Breast epithelium (tissue), 3 donors: ENCODE measurements around the gene MYOF.

Experiments
- POLR2AphosphoS5 ChIP-seq, 3 donors: sonication (generic); formaldehyde crosslinking; IDR thresholded peaks; one replicate each; pipeline ENCODE4 v1.6.1; 2017; ENCODE audit warnings: antibody characterized with exemption in 3 of 3
- TF ChIP-seq, protein P1 (sequence below), 3 donors: fragments of 450-650 bp; IDR thresholded peaks; one replicate each; pipeline ENCODE4 v1.5.1; 2016 to 2017; ENCODE audit warnings: antibody characterized with exemption in 3 of 3, mild to moderate bottlenecking in 3 of 3, moderate library complexity in 3 of 3

DNA sequence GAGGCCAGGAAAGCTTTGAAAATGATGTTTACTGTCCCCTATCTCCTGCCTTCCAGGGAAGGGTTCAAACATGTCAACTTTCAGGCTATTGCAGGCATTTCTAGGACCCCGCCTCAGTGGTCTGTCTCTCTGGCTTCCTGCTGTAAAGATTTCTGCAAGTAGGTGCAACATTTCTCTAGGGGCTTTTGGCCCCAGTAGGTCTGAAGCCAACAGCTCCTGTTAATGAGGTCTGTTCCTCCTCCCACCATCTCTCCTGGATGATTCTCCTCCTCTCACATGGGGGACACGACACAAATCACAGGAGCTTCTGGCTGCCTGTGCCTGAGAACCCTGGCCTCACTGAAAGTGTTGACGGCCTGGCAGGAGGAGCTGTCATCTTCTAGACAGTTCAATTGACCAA is 214.1 kb downstream of the MYOF start:
- TF ChIP-seq, protein P1, sequence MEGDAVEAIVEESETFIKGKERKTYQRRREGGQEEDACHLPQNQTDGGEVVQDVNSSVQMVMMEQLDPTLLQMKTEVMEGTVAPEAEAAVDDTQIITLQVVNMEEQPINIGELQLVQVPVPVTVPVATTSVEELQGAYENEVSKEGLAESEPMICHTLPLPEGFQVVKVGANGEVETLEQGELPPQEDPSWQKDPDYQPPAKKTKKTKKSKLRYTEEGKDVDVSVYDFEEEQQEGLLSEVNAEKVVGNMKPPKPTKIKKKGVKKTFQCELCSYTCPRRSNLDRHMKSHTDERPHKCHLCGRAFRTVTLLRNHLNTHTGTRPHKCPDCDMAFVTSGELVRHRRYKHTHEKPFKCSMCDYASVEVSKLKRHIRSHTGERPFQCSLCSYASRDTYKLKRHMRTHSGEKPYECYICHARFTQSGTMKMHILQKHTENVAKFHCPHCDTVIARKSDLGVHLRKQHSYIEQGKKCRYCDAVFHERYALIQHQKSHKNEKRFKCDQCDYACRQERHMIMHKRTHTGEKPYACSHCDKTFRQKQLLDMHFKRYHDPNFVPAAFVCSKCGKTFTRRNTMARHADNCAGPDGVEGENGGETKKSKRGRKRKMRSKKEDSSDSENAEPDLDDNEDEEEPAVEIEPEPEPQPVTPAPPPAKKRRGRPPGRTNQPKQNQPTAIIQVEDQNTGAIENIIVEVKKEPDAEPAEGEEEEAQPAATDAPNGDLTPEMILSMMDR (IDR thresholded peaks at IDR 0.05), result no peak
- no peak for TF ChIP-seq POLR2AphosphoS5 (IDR thresholded peaks at IDR 0.05)
